ENCODE results near the gene LPP.

LPP gene

DNA sequence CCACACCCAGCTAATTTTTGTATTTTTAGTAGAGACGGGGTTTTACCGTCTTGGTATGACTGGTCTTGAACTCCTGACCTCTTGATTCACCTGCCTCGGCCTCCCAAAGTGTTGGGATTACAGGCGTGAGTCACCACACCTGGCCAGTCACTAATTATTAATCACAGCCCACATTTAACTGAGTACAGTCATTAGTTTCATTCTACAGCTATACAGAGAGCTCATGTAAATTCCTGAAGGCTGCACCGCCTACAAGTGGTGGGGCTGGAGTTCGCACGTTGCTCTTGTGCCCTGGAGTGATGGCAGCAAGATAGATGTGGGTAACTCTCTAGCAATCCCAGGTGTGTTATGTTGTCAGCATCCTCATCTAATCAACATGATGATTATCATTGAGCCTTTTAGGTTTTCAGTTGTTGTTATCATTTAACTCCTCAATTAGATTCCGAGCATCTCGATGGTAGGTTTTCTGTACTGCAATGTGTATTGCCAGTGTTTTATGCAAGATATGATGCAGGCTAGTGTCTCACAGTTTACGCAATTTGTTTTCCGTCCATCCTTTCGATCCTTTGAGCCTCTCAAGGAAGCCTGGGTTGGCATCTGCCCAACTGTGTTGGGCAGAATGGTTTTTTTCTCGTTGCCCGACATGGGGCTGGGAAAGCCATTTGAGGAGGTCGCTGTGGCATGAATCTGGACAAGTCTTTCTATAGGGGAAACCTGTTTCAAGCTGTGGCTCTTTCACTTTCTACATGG lies 216.3 kb downstream of the LPP start:
- no peak for DNase-seq

GRCh38 chr3:188378786-188379185 lies 224.8 kb downstream of the LPP start:
- DNase-seq = no peak

DNA sequence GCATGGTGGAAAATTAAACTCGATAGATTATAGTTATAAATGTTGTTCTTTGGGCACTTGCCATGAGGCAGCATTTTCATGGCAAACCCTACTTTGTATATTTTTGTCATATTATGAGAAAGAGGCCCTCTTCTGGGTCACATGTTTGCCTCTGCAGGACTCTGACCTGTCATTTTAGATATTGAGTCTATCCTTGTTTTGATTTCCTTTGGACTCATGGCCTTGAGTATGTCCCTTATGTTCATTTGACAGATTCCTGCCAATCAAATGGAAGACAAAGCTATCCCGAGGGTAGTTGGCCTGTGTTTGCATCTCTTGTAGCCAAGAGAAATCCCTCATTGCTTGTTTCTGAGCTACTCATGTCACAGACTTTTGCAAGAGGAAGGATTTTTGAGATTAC lies 226.3 kb downstream of the LPP start:
- no peak for DNase-seq

DNA sequence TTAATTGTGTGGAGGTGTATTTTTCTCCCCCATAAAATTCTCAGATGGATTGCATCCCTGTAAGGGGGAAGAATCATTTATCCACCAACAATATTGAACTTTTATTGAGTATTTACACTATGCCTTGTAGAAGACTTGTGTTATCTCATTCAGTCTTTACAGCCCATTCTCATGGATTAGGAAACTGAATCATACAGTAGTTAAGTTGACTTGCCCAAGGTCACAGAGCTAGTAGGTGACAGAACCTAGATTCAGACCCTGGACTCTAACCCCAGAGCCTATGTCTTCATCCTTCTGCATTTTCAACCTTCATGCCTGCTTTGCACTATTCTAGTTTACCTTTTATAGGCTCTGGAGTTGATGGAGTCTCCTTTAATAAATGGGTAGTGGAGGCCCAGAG lies 226.8 kb downstream of the LPP start:
- DNase-seq = no peak

GRCh38 chr3:188383748-188384147 lies 229.8 kb downstream of the LPP start:
- no peak for DNase-seq

DNA sequence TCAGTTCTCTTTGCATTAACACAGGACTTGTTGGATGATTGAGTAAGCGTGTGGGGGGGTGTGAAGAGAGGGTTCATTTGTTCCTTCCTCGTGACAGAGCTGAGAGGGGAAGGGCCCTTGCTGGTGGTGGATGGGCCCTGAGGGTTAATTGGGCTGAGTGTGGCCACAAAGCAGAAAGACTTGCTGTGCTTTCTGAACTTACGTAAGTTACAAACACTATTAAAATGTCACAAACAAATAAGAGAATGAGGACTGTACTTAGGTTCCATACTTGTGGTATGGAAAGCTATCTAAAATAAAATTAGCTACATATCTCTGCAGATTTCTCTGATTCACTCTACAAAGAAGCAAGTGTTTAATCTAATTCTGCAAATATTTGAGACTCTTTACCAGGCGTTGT lies 231.3 kb downstream of the LPP start:
- DNase-seq = no peak

DNA sequence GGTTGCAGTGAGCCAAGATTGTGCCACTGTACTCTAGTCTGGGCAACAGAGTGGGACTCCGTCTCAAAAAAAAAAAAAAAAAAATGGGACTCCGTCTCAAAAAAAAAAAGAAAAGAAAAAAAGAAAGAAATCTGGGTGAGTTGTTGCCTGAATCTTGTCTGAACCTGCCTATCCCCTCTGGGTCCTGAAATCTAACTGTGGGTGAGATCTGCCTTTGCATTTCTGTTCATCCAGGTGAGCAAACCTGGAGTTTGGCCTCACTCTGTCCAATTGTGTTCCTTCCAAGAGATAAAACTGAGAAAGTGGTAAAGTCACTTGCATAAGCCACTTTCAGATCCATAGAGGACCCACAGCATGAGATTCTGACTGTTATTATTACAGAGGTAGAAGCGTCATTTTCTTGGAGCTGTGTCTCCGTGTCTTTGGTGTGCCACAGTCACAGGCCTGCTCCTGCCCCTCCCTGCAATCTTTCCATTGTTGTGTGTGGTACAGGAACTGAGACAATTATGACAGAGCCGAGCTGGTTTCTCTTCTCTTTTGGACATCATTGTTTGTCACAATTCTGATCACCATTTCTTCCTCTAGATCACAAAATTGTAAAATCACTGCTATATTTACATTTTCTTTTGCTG lies 235.9 kb downstream of the LPP start:
- peak; percentile 15 to 29 for DNase-seq

DNA sequence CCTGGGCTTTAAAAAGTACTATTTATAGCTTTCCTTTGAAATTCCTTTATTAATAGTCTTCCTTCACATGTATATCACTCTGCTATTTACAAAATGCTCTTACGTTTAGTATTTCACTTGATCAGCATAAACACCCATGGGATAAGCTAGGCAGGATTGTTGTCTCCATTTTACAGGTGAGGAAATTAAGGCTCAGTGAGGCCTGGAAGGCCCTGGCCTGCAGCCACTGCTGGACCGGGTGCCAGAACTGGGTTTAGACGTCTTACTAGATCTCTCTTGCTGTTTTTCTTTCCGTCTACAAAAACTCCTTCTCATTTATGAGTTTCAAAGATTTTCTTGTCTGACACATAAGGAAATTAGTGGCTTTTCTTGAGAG lies 236.4 kb downstream of the LPP start:
- DNase-seq = no peak

DNA sequence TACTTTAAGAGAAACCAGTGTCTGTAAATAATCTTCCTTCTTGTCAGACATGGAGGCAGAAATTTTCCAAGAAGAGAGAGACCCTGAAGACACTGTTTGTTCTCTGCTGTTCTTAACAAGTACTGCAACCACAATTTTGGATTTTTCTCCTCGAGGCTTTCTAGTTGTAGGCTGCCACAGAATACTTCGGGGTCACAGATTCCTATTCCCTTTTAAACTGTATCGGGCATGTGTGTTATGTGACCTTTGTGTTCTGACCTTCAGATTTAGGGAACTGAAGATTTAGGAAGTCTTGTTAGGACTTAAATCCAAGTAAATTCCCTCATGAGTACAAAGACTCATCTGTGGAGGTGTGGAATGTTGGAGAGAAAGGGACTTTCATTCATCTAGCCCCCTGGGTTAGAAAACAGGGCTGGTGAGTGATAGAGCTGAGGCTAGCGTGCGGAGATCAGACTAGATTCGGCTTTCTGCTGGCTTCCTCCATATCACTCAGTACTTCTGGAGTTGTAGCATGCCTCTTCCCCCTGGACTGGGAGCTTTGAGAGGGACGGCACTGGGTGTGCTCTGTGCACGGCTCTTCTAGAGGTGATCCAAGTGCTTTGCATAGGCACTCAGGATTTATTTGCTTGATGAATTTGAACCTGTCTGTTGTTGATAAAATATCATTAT lies 237.0 kb downstream of the LPP start:
- DNase-seq = no peak

DNA sequence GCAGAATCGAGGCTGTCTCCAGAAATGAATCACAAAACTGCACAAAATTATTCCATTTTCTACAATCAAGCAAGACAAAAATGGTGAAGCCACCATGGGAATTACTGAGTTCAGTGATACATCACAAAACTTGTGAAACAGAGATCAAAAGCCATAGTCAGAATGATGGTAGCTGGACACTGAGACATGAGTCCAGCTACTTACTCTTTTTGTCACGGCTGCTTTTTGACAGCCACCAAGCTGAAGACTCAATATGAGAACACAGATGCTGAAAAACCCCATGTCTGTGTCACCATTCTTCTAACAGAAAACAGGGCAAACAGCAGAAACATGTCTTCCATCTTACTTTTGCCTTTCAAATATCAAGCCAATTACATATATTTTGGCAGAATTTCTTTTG lies 237.6 kb downstream of the LPP start:
- no peak for DNase-seq

DNA sequence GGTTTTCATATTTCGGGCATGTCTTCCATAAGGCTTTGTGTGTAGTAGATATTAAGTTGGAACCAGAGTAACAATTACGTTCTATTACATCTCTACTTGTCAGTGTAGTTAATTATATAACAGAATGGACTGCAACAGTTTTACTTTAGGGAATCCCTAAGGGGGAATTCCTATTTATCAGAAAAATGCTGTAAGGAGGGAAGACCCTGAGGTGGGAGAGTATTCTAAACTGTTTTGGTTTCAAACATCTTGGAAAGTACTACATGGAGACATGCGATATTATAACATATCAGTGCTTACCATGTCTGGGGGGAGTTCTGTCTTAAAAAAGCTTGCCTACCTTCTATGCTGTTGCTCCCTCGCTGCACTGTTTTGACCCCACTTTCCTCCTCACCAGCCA lies 238.1 kb downstream of the LPP start:
- no peak for DNase-seq

GRCh38 chr3:188394623-188395022 lies 240.7 kb downstream of the LPP start:
- no peak for DNase-seq

DNA sequence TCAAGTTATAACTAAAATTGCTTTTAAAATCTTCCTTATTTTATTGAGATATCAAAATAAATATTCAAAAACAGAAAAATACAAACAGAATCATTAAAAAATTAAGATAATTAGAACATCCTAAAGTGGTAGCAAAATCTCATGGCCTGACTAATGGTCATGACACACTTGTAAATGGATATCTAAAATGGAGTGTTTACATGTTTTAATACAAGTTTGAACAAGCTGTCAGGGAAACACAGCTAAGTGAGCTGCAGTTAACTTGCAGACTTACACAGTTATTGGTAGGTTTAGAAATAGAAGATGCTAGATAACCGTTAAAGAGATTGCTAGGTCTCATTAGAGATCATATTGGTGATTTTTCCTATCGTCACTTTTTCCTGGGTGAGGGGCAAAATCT lies 242.3 kb downstream of the LPP start:
- no peak for DNase-seq

- no peak for DNase-seq
These were observed 242.9 kb downstream of the LPP start for GRCh38 chr3:188396900-188397299.

DNA sequence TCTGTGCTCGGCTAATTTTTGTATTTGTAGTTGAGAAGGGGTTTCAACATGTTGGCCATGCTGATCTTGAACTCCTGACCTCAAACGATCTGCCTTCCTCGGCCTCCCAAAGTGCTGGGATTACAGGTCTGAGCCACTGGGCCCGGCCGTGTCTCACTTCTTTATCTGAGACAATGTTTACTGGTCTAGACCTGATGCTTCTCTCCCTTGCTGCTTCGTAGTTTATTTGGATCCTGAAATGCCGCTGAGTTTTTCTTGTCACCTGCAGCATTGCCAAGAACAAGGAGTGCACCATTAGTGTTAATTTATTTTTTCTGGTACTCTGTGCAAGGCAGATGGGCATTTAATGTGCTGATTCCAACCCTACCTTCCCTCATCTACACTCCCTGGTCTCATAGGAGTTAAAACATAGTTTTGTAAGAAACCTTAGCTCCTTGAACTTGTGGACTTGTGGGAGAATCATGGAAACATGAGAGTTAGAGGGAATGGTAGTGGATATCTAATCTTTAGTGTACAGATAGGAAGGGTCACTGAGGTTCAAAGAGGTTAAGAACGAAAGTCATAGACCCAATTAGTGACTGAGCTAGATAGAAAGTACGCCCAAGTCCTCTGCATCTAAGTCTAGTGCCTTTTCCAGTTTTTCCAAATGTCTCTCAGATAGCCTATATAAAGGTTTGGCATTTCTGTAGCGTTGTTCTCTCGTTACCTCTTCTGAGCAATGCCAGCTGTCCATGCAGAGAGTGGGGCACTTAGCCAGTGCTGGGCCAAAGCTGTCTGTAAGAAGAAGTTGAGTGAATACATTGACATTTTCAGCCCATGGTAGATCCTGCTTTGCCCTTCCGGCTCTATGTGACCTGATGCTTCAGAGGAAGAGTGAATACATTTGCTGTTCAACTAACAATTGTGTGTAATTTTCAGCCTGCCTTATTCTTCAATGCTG lies 244.1 kb downstream of the LPP start:
- no peak for DNase-seq

GRCh38 chr3:188400494-188401243 lies 246.7 kb downstream of the LPP start:
- no peak for DNase-seq

DNA sequence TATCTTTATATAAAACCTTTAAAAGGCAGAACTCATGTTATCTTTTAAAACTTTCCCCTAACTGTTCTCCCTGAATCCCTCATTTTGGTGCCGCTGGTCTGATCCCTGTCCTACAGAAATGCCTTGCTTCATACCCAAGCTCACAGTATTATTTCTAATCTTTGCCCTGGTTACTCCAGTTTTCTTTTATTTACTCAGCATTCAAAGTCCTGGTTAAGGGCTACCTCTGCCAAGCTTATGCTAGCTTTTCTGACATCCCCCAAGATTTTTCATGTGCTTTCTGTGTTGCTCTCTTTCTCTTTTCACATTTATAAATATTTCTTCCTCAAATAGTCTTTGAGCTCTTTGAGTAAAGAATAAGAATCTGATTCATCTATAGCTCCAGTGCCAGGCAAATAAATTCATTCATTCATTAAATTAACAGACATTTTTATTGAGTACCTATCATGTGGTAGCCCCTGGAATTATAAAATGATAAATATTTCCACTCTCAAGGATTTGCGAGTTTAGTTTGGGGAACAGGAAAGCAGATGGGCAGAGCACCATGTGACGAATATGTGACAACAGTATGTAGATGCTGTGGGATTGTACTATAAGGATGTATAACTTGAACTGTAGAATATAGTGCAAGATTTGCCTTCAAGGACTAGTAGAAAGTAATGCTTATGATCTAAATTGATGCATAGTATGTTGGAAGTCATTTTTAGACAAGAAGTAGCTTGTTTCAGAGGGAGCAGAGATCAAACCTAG lies 247.5 kb downstream of the LPP start:
- DNase-seq = no peak

GRCh38 chr3:188402229-188402628 lies 248.3 kb downstream of the LPP start:
- no peak for DNase-seq

GRCh38 chr3:188403404-188403803 lies 249.4 kb downstream of the LPP start:
- no peak for DNase-seq

- no peak for DNase-seq
These were observed 250.2 kb downstream of the LPP start for GRCh38 chr3:188404124-188404523.

DNA sequence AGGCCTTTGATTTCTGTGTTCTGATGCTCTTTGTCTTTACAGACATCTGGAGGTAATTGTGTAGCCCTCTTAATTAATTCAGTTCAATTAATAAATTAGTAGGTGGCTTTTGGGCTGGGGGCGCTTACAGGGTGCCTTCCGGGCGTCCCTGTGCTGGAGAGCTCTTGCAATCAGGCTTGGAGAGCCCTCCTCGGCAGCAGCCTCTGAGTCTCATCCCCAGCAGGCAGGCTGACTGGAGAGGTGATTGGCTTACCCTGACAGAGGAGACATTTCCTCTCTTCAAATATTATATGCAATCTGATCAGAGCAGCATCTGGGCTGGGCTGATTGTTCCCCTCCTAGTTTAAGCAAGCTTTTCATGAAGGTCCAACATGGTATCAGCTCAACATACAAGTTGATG lies 250.7 kb downstream of the LPP start:
- DNase-seq = no peak
